GM18868 (cell line): Measurements from ENCODE around the gene FH.

ENCODE experiments used
- ATAC-seq: cut with Tn5 transposase; IDR thresholded peaks from one replicate; pipeline ENCODE4 v1.9.1; 2021; ENCODE audit warnings: mild to moderate bottlenecking, moderate library complexity; ENCODE audit not compliant: unreplicated experiment

The FH gene

GRCh38 chr1:241519308-241520079 lies at the start of gene FH:
TSS of gene FH (minus strand) at chr1:241519755. CDS start at chr1:241519722, 33 bp downstream.
- peak; percentile 95 for ATAC-seq

- no peak for ATAC-seq
Measured at GRCh38 chr1:241560849-241561187, 41.3 kb upstream of the FH start.

DNA sequence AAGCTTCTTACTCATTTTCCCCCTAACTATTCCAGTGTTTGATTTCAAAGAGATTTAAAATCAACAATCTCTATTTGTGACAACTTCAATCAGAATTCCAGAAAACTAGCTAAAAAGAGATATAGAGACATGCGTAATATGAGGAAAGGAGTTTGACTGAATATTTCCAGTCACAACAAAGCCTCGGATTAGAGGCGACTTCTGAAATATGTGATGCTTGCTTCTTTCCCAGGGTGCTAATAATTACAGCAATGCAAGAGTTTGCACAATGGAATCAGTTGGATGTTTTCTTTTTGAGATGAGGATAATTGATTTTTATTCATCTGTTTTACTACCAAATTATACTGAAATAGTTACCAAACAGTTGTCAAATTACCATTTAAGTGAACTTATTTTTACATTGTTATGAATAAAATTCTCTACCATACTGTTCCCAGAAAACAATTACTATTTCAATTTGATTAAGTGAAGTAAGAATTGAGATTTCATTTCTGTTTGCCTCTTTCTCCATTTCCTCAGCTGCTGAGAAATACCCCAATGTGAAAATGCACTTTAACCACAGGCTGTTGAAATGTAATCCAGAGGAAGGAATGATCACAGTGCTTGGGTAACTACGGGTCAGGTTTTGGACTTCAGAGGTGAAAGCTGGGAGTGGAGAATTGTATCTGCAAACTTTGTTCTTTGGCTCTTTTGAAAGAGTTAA lies 40.7 kb upstream of the FH start:
- ATAC-seq, result no peak

- ATAC-seq, result no peak
Measured at GRCh38 chr1:241557551-241558193, 38.1 kb upstream of the FH start.

GRCh38 chr1:241557031-241557430 lies 37.5 kb upstream of the FH start:
- ATAC-seq, result no peak

DNA sequence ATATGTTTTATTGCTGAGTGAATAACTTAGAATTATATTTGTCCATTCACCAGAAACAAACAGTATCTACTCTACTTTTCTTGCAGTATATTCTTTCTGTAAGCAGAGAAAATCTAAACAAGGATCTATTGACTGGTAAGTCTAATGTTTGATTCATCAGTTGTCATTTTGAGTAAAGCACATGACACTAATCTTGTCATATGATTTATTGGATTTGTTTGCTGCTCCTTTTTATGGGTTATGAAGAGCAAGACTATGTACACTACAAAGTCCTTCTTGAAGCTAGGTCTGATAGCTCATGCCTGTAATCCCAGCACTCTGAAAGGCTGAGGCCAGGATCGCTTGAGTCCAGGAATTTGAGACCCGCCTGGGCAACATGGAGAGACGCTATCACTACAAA lies 36.0 kb upstream of the FH start:
- ATAC-seq, result no peak

DNA sequence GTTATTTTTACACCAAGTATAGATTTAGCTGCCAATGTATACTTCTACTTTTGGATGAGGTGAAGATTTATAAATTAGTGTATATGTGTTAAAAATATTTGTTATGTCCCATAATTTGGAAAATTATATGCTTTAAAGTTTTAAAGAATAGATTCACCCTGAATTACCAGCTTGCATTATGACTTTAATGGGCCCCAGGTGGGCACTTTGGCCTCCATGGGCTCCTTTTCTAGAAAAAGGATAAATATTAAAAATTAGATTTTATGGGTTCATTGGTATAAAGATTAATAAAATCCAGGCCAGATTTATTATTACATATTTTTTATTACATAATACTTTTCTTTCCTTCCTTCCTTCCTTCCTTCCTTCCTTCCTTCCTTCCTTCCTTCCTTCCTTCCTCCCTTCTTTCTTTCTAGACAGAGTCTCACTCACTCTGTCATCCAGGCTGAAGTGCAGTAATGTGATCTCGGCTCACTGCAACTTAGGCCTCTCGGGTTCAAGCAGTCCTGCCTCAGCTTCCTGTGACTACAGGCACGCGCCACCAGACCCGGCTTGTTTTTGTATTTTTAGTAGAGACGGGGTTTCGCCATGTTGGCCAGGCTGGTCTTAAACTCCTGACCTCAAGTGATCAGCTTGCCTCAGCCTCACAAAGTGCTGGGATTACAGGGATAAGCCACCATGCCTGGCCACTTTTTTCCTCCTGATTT lies 34.5 kb upstream of the FH start:
- ATAC-seq, result no peak

- peak; percentile 82 for ATAC-seq
Measured at GRCh38 chr1:241551759-241552638, 32.4 kb upstream of the FH start.

- no peak for ATAC-seq
Measured at GRCh38 chr1:241550318-241550717, 30.8 kb upstream of the FH start.

DNA sequence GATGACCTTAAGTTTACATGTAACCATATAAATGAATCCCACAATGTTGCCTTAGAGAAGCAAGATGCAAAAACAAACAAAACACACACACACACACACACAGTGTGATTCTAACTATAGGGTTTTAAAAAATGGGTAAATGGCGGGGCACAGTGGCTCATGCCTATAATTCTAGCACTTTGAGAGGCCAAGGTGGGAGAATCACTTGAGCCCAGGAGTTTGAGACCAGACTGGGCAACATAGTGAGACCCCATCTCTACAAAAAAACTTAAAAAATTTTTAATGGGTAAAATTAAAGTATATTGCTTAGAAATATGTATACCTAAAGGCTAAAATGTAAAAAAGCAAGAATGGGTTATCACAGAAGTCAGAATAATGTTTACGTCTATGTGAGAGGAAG lies 28.5 kb upstream of the FH start:
- ATAC-seq, result no peak

- no peak for ATAC-seq
Measured at GRCh38 chr1:241542199-241542907, 22.8 kb upstream of the FH start.

DNA sequence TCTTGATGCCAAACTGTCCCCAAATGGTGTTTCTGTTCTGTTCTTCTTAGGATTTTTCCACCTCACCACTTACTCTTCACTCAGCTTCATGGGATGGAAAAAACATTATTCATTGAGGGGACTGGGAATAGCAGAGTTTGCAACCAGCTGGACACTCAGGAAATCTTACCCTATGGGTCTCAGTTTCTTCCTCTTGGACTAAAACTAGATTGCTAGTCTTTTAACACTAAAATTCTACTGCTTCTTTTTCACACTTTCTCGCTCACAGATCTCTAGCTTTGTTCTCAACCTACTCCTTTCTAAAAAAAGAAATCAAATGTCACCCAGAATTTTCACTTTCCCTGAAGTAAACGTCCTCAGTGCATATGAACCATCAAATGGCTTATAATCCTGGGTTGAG lies 17.4 kb upstream of the FH start:
- ATAC-seq, result no peak

GRCh38 chr1:241536304-241536703 lies 16.7 kb upstream of the FH start:
- no peak for ATAC-seq

- peak; percentile 32 for ATAC-seq
Measured at GRCh38 chr1:241533326-241534115, 14.0 kb upstream of the FH start.

DNA sequence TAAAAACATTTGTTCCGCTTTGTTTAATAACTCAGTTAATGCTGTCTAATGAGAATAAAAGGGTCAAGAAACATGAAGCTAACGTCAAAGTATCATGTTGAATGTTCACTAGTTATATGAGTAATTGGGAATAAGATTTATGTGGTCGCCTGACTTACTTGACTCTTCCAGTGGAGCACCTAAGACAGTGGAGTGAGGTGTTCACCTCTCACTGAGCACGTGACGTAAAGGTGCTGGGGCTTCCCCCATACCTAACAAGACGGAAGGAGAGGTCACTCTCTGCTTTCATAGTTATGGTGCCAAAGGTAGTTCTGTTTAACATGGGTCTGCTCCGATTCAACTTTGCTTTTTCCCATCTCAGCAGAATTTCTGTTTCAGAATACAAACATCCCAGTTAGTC lies 13.3 kb upstream of the FH start:
- peak; percentile 70 for ATAC-seq

GRCh38 chr1:241532162-241532531 lies 12.6 kb upstream of the FH start, which contains the start of gene KMO:
TSS of gene KMO (plus strand) at chr1:241532378. CDS start at chr1:241532445, 67 bp downstream.
- peak; percentile 26 for ATAC-seq

GRCh38 chr1:241531195-241532161 lies 11.9 kb upstream of the FH start:
- peak; percentile 63 for ATAC-seq

GRCh38 chr1:241527146-241527545 lies 7.6 kb upstream of the FH start:
- no peak for ATAC-seq
